Activated naive CD8-positive, alpha-beta T cell treated with anti-CD3 and anti-CD28 coated beads for 36 hours (primary cell): ENCODE data around the gene PHF1. TPM values are rescaled to one million over a fixed set of nuclear protein-coding genes. Genes with fewer than 3 reads are reported as not detected.
"Not testable (repeated sequence)": the region's sequence is repeated elsewhere in the genome, so short reads cannot be mapped to it uniquely, and the experiment has no call there.

Experiments
- DNase-seq: peaks from one replicate; pipeline ENCODE4 v3.0.0; 2021
- H3K27ac Mint-ChIP-seq: one replicate; pipeline ENCODE4 v1.8.0; 2022; ENCODE audit warnings: mild to moderate bottlenecking, moderate library complexity, mixed read lengths
- H3K27me3 Mint-ChIP-seq: one replicate; pipeline ENCODE4 v1.8.0; 2022; ENCODE audit warnings: mild to moderate bottlenecking, mixed read lengths
- H3K36me3 Mint-ChIP-seq: one replicate; pipeline ENCODE4 v1.8.0; 2021; ENCODE audit warnings: mild to moderate bottlenecking, mixed read lengths
- H3K4me1 Mint-ChIP-seq: one replicate; pipeline ENCODE4 v1.8.0; 2021; ENCODE audit warnings: mixed read lengths
- H3K4me3 Mint-ChIP-seq: one replicate; pipeline ENCODE4 v1.8.0; 2022; ENCODE audit warnings: mild to moderate bottlenecking, moderate library complexity, mixed read lengths
- H3K9me3 Mint-ChIP-seq: one replicate; pipeline ENCODE4 v1.8.0; 2022; ENCODE audit warnings: mixed read lengths
- total RNA-seq, 2 experiments: library from RNA; stranded (reverse); gene quantifications; one replicate each; pipeline ENCODE4 v1.2.3, GENCODE V29; 2021

Gene PHF1
- total RNA-seq: 10 to 100 TPM; 23.5 to 26.0 TPM

- peak; percentile 80 for DNase-seq
These were observed at the start of gene PHF1 for GRCh38 chr6:33410711-33411631. Gene PHF1, plus strand, starts transcription at chr6:33411014. Its CDS starts 1,250 bp downstream, at chr6:33412264.

GRCh38 chr6:33363486-33363885 lies 47.3 kb upstream of the PHF1 start:
- not testable (repeated sequence) for H3K27me3 Mint-ChIP-seq, H3K27ac Mint-ChIP-seq, H3K4me1 Mint-ChIP-seq, DNase-seq, H3K4me3 Mint-ChIP-seq, H3K9me3 Mint-ChIP-seq, H3K36me3 Mint-ChIP-seq

More at GRCh38 chr6:33410711-33411631, at the start of gene PHF1:
- H3K27me3 Mint-ChIP-seq: no peaks in the 10 kb centered on the region
- peaks cover 45% of the 10 kb centered on the region for H3K4me1 Mint-ChIP-seq
- peak within 1 kb of the TSS; percentile 81 for H3K4me3 Mint-ChIP-seq
- no peaks in the 10 kb centered on the region for H3K9me3 Mint-ChIP-seq
- peak within 1 kb of the TSS; percentile 87 for H3K27ac Mint-ChIP-seq
- peaks cover 26% of the 10 kb centered on the region for H3K36me3 Mint-ChIP-seq

- not testable (repeated sequence) for H3K9me3 Mint-ChIP-seq, H3K27ac Mint-ChIP-seq, H3K4me1 Mint-ChIP-seq, H3K36me3 Mint-ChIP-seq, H3K4me3 Mint-ChIP-seq, H3K27me3 Mint-ChIP-seq, DNase-seq
These were observed 46.2 kb upstream of the PHF1 start for GRCh38 chr6:33364475-33365205.

- not testable (repeated sequence) for H3K36me3 Mint-ChIP-seq, DNase-seq, H3K27ac Mint-ChIP-seq, H3K9me3 Mint-ChIP-seq, H3K4me1 Mint-ChIP-seq, H3K4me3 Mint-ChIP-seq, H3K27me3 Mint-ChIP-seq
These were observed 45.4 kb upstream of the PHF1 start for GRCh38 chr6:33365206-33365971.

GRCh38 chr6:33367009-33367714 lies 43.7 kb upstream of the PHF1 start:
- no peak for DNase-seq
- Mint-ChIP-seq H3K27ac (no peak overlapping the region), H3K9me3 (no peaks in the 10 kb centered on the region), H3K4me1 (no peaks in the 10 kb centered on the region), H3K4me3 (no peak overlapping the region), H3K27me3 (no peaks in the 10 kb centered on the region), H3K36me3 (no peaks in the 10 kb centered on the region)

GRCh38 chr6:33367715-33368025 lies 43.1 kb upstream of the PHF1 start:
- H3K27ac Mint-ChIP-seq, DNase-seq, H3K9me3 Mint-ChIP-seq, H3K36me3 Mint-ChIP-seq, H3K27me3 Mint-ChIP-seq, H3K4me3 Mint-ChIP-seq, H3K4me1 Mint-ChIP-seq: not testable (repeated sequence)

GRCh38 chr6:33371901-33372300 lies 38.9 kb upstream of the PHF1 start:
- not testable (repeated sequence) for H3K4me3 Mint-ChIP-seq, H3K4me1 Mint-ChIP-seq, DNase-seq, H3K27ac Mint-ChIP-seq, H3K27me3 Mint-ChIP-seq, H3K9me3 Mint-ChIP-seq, H3K36me3 Mint-ChIP-seq

- no peak overlapping the region for H3K27ac Mint-ChIP-seq
- H3K9me3 Mint-ChIP-seq: no peaks in the 10 kb centered on the region
- no peaks in the 10 kb centered on the region for H3K36me3 Mint-ChIP-seq
- no peak overlapping the region for H3K4me3 Mint-ChIP-seq
- no peak for DNase-seq
- no peaks in the 10 kb centered on the region for H3K27me3 Mint-ChIP-seq
- H3K4me1 Mint-ChIP-seq: peaks cover 10% of the 10 kb centered on the region
These were observed 38.2 kb upstream of the PHF1 start for GRCh38 chr6:33372526-33373123.

GRCh38 chr6:33373960-33374910 lies 36.6 kb upstream of the PHF1 start:
- Mint-ChIP-seq H3K9me3 (no peaks in the 10 kb centered on the region), H3K4me1 (peaks cover 10% of the 10 kb centered on the region), H3K27ac (no peak overlapping the region), H3K27me3 (no peaks in the 10 kb centered on the region), H3K4me3 (no peak overlapping the region), H3K36me3 (no peaks in the 10 kb centered on the region)
- no peak for DNase-seq

- DNase-seq: no peak
- H3K4me3 Mint-ChIP-seq: no peak overlapping the region
These were observed 35.6 kb upstream of the PHF1 start for GRCh38 chr6:33375143-33375671.

GRCh38 chr6:33377171-33377570 lies 33.6 kb upstream of the PHF1 start:
- Mint-ChIP-seq H3K36me3 (no peaks in the 10 kb centered on the region), H3K4me1 (peaks cover 10% of the 10 kb centered on the region), H3K27me3 (no peaks in the 10 kb centered on the region), H3K9me3 (no peaks in the 10 kb centered on the region), H3K27ac (no peak overlapping the region), H3K4me3 (no peak overlapping the region)
- no peak for DNase-seq

More at GRCh38 chr6:33375143-33375671, 35.6 kb upstream of the PHF1 start:
- H3K9me3 Mint-ChIP-seq: no peaks in the 10 kb centered on the region
- no peaks in the 10 kb centered on the region for H3K36me3 Mint-ChIP-seq
- peaks cover 10% of the 10 kb centered on the region for H3K4me1 Mint-ChIP-seq
- H3K27ac Mint-ChIP-seq: no peak overlapping the region
- no peaks in the 10 kb centered on the region for H3K27me3 Mint-ChIP-seq

GRCh38 chr6:33379184-33379583 lies 31.6 kb upstream of the PHF1 start:
- H3K36me3 Mint-ChIP-seq, H3K27ac Mint-ChIP-seq, H3K9me3 Mint-ChIP-seq, H3K4me1 Mint-ChIP-seq, H3K27me3 Mint-ChIP-seq, H3K4me3 Mint-ChIP-seq, DNase-seq: not testable (repeated sequence)

- H3K36me3 Mint-ChIP-seq: no peaks in the 10 kb centered on the region
- H3K27me3 Mint-ChIP-seq: no peaks in the 10 kb centered on the region
- peaks cover 3% of the 10 kb centered on the region for H3K4me1 Mint-ChIP-seq
These were observed 30.4 kb upstream of the PHF1 start for GRCh38 chr6:33380272-33380981.

More at GRCh38 chr6:33380272-33380981, 30.4 kb upstream of the PHF1 start:
- no peaks in the 10 kb centered on the region for H3K9me3 Mint-ChIP-seq
- H3K4me3 Mint-ChIP-seq: no peak overlapping the region
- H3K27ac Mint-ChIP-seq: peak overlapping the region; percentile 3
- no peak for DNase-seq
